Measurements from ENCODE around the gene TMEM98. TPM values are rescaled to one million over a fixed set of nuclear protein-coding genes. Genes with fewer than 3 reads are reported as not detected.

The TMEM98 gene
- total RNA-seq, 2 donors from 2014 or later = 43.0 to 117 TPM

DNA sequence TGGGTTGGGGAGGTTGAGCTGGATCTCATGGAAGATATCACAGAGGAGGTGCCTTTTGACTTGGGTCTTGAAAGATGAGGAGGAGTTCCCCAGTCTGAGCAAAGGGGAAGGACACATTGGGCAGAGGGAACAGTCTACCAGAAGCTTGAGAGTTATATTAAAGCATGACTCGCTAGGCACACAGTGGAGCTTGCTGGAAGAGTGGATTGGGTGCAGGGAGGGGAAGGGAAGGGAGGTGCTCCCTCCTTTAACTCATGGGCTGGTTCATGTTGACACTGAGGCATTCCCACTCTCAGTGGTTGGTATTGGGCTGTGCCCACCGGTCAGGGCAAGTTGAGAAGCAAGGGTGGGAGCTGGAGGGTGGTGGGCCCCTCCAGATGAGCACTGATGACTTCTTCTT is 5.9 kb downstream of the TMEM98 start:
- no peak overlapping the region for H3K4me3 ChIP-seq
- H3K27ac ChIP-seq = no peak overlapping the region
- peaks cover 0 to 13% of the 10 kb centered on the region in 2 donors for H3K4me1 ChIP-seq
- no peak for DNase-seq (ENCODE audit: low spot score)
- TF ChIP-seq, protein P1, sequence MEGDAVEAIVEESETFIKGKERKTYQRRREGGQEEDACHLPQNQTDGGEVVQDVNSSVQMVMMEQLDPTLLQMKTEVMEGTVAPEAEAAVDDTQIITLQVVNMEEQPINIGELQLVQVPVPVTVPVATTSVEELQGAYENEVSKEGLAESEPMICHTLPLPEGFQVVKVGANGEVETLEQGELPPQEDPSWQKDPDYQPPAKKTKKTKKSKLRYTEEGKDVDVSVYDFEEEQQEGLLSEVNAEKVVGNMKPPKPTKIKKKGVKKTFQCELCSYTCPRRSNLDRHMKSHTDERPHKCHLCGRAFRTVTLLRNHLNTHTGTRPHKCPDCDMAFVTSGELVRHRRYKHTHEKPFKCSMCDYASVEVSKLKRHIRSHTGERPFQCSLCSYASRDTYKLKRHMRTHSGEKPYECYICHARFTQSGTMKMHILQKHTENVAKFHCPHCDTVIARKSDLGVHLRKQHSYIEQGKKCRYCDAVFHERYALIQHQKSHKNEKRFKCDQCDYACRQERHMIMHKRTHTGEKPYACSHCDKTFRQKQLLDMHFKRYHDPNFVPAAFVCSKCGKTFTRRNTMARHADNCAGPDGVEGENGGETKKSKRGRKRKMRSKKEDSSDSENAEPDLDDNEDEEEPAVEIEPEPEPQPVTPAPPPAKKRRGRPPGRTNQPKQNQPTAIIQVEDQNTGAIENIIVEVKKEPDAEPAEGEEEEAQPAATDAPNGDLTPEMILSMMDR (IDR thresholded peaks at IDR 0.05) = no peak
- H3K9me3 ChIP-seq = no peaks in the 10 kb centered on the region
- H3K27me3 ChIP-seq = no peaks in the 10 kb centered on the region
- H3K36me3 ChIP-seq = peaks cover 8% of the 10 kb centered on the region

DNA sequence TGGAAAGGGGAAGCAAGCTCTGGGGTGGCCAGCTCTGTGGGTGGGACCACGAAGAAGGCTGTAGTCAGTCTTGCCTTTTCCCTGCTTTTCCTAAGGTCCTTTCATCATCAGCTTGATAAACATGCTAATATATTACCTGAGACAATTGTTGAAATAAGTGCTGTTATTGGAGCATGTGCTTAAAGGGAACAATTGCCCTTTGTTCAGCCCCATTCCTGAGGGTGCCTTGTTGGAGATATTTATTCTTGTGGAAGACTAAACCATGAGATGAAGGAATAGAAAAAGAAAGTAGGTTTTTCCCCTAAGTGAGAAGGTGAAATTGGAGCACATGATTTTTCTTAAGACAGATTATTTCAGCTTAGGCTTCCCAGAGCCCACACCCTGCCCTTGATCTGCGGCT is 7.8 kb downstream of the TMEM98 start:
- H3K27me3 ChIP-seq = no peaks in the 10 kb centered on the region
- TF ChIP-seq, protein P1 (IDR thresholded peaks at IDR 0.05) = no peak
- H3K9me3 ChIP-seq = no peaks in the 10 kb centered on the region
- H3K4me1 ChIP-seq = peaks cover 0 to 7% of the 10 kb centered on the region in 2 donors
- peaks cover 12% of the 10 kb centered on the region for H3K36me3 ChIP-seq
- H3K4me3 ChIP-seq = no peak overlapping the region
- no peak overlapping the region for H3K27ac ChIP-seq
- DNase-seq (ENCODE audit: low spot score) = no peak

DNA sequence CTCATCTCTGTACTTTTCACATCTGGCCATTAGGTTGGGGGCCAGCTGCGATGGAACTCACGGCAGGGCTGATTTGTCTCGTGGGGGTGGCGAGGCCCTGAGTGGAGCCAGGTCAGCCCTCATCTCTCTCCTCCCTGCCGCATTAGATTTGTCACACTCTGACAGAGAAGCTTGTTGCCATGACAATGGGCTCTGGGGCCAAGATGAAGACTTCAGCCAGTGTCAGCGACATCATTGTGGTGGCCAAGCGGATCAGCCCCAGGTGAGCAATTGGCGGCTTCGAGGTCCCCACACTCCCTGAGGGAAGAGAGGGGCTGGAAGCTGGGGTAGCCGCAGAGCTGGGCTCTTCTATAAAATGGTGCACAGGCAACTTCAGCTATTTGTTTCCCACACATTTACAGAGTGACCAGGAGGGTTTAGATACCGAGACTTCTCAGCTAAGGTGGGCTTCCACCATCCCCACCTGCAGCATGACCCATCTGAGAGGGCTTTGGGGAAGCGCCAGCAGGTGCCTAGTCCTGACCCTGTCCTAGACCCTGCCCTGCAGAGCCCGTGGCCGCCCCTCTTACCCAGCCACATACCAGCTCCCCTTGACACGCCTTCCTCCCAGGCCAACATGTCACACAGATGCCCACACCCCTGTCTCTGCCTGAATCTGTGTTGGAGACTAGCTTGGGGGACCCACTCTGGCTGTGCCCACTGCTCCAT is 8.4 kb downstream of the TMEM98 start:
- Histone ChIP-seq H3K27ac (no peak overlapping the region), H3K4me3 (no peak overlapping the region), H3K36me3 (peaks cover 18% of the 10 kb centered on the region), H3K9me3 (no peaks in the 10 kb centered on the region), H3K27me3 (no peaks in the 10 kb centered on the region), H3K4me1 (peaks cover 0 to 7% of the 10 kb centered on the region in 2 donors)
- DNase-seq (ENCODE audit: low spot score) = no peak
- TF ChIP-seq, protein P1 (IDR thresholded peaks at IDR 0.05) = no peak

DNA sequence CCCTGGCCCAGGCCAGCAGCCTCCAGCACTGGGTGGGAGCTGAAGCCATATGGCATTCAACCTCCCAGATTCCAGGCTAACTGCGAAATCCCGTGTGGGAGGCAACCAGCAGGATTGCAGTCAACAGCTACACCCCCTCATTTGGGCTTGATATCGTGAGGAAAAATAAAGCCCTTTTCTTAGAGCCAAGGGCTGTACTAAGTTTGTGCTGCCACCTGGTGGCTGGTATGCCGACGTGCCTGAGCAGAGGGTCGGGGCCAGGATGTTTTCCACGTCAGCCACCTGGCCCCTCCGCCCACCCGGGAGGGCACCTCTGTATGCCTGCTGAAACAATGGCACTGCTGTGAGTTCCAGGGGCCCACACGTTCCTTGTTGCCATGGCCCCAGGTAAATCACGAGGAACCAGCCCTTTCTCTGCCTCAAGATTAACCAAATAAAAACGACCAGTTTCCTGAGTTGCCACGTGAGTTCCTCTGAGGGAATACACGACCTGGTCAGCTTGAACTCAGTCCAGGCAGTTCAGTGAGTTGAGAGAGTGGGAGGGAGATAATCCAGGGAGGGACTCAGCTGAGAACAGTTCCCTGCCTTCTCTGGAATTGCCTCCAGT is 9.0 kb downstream of the TMEM98 start:
- H3K4me1 ChIP-seq = peaks cover 0 to 7% of the 10 kb centered on the region in 2 donors
- H3K9me3 ChIP-seq = no peaks in the 10 kb centered on the region
- TF ChIP-seq, protein P1 (IDR thresholded peaks at IDR 0.05) = peak; percentile 70 to 87
- H3K36me3 ChIP-seq = peaks cover 22% of the 10 kb centered on the region
- no peak overlapping the region for H3K4me3 ChIP-seq
- peak; percentile 75 for DNase-seq (ENCODE audit: low spot score)
- H3K27ac ChIP-seq = no peak overlapping the region
- H3K27me3 ChIP-seq = no peaks in the 10 kb centered on the region

- no peak for DNase-seq (ENCODE audit: low spot score)
- Histone ChIP-seq H3K9me3 (no peaks in the 10 kb centered on the region), H3K4me3 (no peak overlapping the region), H3K36me3 (peaks cover 14% of the 10 kb centered on the region), H3K27ac (no peak overlapping the region), H3K27me3 (no peaks in the 10 kb centered on the region), H3K4me1 (peaks cover 0 to 18% of the 10 kb centered on the region in 2 donors)
- TF ChIP-seq, protein P1 (IDR thresholded peaks at IDR 0.05) = no peak
These were observed 12.9 kb downstream of the TMEM98 start for GRCh38 chr17:32940706-32941390.

Data from right atrium auricular region (tissue), 2 donors.